HG02885 (cell line): ENCODE data around the gene PDCD1.
"Not testable (repeated sequence)": the region's sequence is repeated elsewhere in the genome, so short reads cannot be mapped to it uniquely, and the experiment has no call there.

Experiments used
- ATAC-seq: cut with Tn5 transposase; IDR thresholded peaks from one replicate; pipeline ENCODE4 v1.9.1; 2021; ENCODE audit warnings: mild to moderate bottlenecking; ENCODE audit not compliant: unreplicated experiment, poor library complexity

The PDCD1 gene

GRCh38 chr2:241804326-241805229 is 54.1 kb downstream of the PDCD1 start:
- no peak for ATAC-seq

GRCh38 chr2:241803387-241804325 is 55.0 kb downstream of the PDCD1 start:
- ATAC-seq: no peak

GRCh38 chr2:241802421-241803318 is 56.0 kb downstream of the PDCD1 start:
- no peak for ATAC-seq

- ATAC-seq: no peak
Measured at GRCh38 chr2:241801611-241802420, 56.9 kb downstream of the PDCD1 start.

- not testable (repeated sequence) for ATAC-seq
Measured at GRCh38 chr2:241800198-241800903, 58.3 kb downstream of the PDCD1 start.
